Stimulated activated CD4-positive, alpha-beta T cell treated with anti-CD3 and anti-CD28 coated beads, Interleukin-2, amount 100 ng/mL, for 24 hours (primary cell): ENCODE measurements around the gene INPP5D.

ENCODE experiments used
- DNase-seq, 2 donors: peaks; one replicate each; pipeline ENCODE4 v3.0.0-alpha.2; 2020

INPP5D gene

DNA sequence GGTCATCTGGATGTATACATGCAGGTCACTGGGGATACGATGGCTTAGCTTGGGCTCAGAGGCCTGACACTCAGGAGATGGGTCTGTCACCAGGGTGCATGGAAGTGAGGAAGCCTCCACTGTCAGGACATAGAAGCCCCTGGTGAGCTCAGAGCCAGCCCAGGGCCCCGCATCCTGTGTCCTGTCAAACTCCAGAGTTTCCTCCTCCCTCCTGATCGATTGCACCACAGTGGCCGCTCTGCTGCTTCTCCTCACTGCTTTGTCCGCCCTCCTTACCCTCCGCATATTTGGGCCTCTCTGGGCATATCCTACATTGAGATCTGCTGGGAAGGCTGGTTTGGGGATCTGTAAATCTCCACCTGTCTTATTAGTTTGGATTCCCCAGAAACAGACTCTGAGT, 153.8 kb downstream of the INPP5D start:
- no peak for DNase-seq

DNA sequence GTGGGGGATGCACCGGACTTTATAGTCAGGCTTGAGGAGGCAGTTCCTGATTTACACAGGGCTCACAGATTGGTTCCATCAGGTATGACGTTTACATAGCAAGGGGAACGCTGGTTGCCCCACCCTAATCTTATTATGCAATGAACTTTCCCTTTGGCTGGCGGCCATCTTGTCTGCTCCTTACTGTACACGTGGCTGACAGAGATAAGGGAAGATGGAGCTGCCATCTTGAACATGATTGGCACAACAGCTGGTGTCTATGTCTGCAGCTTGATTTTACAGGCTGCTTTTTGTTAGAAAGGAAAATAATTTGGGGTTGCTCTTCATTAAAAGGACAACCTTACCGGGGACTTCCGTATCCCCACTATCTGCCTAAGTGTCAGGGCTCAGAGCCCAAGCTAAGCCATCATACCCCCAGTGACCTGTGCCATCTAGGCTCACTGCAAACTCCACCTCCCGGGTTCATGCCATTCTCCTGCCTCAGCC, 157.8 kb downstream of the INPP5D start:
- no peak for DNase-seq

DNA sequence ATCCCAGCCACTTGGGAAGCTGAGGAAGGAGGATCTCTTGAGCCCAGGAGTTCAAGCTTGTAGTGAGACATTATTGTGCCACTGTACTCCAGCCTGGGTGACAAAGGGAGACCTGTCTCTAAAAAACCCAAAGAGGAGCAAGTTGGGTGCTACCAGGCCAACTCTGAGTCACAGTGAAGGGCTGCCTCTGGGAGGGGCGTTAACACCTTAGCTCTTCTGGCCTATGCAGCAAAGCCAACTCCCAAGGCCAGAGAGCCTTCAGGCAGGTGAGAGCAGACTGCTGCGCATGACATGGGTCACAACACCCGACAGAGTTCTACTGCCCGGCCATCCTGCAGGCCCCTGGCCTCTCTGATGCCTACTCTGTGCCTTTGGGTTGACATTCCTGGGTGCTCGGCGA, 158.7 kb downstream of the INPP5D start:
- DNase-seq, result no peak

DNA sequence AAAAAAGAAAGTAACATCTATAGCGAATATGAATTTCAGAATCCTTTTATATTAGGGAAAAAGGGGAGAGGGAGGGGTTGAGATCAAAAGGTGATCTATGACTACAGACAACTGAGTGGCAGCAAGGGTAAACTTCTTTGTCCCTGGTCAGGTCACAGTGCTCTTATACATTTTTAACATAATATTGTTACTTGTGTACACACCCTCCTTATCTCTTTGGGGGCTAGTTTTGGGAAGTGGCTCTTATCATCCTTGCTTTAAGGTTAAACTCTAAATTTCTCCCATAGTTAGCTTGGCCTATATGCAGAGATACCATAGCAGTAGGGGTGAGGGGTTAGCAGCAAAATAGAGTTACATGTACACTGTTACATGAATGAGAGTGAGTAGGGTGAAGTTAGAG, 159.7 kb downstream of the INPP5D start:
- DNase-seq, result no peak

DNA sequence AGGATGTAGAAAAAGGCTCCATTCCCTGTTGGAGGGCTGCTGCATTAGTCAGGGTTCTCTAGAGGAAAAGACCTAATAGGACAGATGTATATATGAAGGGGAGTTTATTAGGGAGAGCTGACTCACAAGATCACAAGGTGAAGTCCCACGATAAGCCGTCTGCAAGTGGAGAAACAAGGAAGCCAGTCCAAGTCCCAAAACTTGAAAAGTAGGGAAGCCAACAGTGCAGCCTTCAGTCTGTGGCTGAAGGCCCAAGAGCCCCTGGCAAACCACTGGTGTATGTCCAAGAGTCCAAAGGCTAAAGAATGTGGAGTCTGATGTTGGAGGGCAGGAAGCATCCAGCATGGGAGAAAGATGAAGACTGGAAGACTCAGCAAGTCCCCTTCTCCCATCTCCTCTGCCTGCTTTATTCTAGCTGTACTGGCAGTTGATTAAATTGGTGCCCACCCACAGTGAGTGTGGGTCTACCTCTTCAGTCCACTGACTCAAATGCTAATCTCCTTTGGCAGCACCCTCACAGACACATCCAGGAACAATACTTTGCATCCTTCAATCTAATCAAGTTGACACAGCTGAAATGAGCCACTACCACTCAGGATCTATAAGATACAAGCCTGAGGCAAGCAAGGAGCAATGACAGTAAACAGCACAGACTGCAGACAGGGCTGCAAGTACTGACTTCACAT, 161.4 kb downstream of the INPP5D start:
- no peak for DNase-seq

DNA sequence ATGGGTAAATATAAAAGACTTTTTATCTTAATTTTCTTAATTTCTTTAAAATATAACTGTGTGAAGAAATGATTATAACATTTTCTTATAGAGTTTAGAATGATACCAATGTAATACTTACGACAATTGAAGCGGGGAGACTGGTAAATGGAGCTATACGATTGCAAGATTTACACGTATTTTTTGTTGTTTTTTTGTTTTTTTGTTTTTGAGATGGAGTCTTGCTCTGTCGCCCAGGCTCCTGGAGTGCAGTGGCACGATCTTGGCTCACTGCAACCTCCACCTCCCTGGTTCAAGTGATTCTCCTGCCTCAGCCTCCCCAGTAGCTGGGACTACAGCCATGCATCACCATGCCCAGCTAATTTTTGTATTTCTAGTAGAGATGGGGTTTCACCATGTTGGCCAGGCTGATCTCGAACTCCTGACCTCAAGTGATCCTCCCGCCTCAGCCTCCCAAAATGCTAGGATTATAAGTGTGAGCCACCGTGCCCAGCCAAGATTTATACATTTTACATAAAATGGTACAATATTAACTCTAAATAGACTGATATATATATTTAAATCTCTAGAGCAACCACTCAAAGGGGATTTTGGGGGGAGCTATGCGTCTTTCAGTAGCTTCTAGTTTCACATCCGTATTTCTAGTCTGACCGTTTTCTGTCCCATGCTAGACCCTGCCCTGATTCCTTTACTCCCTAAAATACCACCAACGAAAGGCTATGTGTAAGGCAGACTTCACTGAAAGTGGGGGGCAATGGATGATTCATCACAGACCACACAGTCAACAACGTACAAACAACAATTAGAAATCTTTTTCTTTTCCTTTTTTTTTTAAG, 163.1 kb downstream of the INPP5D start:
- no peak for DNase-seq

DNA sequence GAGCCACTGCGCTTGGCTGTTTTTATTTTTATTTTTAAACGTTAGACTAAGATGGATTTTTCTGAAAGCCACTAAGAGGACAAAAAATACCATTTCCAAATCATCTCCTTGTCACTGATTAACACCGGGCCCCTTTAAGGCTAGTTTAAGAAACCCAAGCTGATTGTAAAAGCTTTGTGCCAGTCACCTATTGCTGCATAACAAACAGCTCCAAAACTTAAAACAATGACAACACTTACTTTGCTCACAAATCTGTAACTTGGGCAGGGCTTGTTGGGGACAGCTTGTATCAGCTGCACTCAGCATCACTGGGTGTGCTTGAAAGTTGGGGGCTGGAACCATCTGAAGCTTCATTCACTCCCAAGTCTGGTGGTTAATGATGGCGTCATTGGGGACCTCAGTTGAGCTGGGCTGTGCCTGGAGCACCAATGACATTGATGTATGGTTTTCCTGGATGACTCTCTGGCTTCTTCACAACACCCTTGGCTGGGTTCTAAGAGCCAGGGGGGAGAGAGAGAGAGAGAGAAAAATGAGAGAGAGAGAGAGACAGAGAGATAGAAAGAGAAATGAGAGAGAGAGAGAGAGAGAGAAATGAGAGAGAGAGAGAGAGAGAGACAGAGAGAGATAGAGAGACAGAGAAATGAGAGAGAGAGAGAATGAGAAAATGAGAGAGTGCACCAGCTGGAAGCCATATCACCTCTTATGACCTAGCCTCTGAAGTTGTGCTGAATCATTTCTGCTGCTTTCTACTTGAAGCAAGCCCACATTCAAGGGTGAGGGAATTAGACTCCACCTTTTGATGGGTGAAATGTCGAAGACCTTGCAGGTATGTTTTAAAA, 165.3 kb downstream of the INPP5D start:
- no peak for DNase-seq

DNA sequence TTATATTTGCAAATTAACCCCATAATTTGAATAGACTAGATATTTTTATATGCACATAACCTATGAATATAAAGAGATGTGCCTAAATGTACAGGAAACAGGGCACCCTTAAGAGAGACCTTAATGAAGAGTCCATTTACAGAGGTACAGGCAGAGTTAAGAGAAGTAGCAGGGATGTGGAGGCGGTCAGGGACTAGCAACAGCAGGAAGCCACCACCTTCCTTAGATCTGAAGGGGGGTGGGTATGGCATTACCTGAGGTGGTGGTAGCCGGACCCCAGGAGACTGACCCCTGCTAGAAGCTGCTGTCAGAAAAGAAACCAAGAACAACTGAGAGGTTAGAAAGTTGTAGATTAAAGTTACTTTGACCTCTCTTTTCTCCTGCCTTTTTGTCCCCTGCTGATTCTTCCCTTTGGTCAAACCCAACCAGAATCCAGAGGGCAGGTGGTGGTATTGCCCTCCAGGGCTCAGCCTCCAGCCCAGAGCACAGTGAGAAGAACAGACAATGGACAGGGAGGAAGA, 166.4 kb downstream of the INPP5D start:
- no peak for DNase-seq

DNA sequence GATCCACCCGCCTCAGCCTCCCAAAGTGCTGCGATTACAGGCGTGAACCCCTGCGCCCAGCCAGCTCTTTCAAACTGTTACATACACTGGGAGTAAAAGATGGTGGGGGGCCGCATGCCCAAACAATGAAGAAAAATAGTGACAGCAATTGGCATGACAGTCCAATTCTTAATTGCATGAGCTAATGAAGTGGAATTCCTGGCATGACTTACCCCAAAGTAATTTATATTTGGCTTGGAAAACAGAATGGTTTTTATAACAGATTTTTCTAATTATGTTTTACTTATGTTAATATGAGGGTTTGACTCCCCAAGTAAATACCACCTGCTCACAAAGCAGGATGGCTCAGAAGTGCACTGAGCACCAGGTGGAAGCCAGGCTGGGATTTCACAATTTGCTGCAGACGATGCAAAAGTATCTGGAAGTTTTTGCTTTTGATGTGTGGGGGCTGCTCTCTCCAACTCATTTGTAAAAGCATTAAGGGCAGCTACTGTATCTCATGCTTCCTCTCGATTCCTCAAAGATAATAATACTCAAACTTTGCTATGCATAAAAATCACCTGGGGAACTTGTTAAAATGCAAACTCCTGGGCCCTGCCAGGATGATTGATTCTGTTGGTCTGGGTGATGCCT, 167.3 kb downstream of the INPP5D start:
- DNase-seq, result no peak

DNA sequence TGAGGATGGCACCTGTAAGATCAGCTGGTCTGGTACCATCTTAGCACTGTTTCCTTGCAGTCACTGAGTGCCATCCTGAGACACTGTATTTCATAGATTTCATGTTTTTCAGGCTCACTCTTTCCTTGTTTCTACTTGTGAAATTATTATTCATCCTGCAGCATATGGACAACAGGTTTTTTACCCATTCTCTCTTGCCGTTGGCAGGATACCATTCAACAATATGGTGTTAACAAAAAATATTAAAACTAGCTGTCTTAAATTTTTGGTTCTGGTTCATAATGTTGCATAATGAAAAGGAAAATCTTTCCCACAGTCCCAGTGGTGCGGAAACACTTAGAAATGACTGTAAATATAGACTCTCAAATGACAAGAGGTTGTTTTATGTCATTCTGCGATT, 168.2 kb downstream of the INPP5D start:
- no peak for DNase-seq

DNA sequence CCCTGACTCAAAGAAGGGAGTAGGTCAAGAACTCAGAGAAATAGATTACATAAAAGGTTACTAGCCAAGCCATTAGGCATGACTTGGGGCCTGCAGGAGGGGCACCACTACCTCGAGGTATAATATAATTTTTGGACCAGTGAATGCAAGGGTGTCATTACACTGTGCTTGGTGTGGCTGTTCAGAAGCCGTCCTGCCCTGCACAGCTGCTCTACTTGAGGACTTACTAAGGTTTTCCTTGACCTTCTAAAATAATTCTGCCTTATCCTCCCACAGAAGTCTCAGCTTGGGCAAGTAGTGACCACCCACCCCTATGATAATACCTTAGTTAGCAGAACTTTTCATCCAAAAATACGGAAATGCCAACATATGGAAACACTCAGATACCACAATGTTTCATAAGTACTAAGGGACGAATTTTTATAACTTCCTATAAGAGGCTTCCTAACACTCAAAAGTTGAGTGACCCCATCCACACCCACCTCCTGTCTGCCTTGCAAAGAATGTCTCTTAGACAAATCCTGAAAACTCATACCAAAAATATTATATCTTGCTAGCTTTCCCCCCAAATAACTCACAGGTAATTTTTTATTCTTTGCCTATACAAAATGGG, 173.6 kb downstream of the INPP5D start:
- no peak for DNase-seq

DNA sequence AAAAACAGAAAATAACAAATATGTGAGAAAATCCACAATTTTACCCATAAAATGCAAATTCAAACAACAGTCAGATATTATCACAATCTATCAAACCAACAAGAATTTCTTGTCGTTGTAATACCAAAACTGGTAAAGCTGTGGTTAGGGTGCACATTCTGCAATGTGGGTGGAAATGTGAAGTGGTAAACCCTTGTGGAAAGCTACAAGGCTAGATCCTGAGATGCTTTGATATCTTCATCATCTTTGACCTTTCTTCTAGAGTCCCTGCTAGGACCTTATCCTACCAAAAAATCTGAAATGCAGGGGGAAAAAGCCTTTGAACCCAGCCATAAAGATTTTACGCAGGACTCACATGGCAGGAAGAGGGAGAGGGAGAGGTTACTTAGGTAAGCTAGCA, 174.1 kb downstream of the INPP5D start:
- no peak for DNase-seq

DNA sequence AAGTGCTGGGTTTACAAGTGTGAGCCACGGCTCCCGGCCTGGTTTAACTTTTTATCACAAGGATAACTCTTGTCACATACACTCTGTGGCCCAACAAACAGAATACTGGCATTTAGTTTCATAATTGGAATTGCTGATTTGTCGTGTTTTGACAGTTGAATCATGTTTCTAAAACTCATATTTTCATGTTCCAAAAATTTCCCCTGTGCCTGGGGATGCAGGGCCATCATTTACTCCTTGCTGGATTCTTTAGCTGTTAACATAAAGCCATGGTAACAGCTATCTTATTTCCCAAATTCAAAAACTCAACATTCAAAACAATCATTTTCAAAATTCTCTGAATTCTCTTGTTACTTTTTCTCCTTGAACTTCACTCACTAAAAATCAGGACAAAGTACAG, 174.9 kb downstream of the INPP5D start:
- DNase-seq, result no peak

DNA sequence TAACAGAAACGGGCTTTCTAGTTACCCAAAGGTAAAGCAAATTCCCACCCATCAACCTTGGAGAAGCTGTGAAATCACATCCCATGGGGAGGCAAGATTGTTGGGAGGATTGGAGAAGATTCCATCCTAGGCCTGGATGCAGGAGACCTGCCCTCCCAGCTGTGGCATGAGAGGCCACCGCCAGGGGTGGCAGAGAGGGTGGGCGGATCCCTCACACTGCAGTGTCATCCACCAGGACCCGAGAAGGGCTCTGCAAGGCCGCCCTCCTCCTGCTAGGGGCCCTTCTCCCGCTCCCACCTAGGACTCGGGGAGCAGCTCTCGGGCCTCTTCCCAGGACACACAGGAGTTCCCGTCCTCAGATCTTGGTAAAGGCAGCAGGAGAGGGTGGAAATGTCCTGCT, 175.8 kb downstream of the INPP5D start:
- DNase-seq, result no peak

DNA sequence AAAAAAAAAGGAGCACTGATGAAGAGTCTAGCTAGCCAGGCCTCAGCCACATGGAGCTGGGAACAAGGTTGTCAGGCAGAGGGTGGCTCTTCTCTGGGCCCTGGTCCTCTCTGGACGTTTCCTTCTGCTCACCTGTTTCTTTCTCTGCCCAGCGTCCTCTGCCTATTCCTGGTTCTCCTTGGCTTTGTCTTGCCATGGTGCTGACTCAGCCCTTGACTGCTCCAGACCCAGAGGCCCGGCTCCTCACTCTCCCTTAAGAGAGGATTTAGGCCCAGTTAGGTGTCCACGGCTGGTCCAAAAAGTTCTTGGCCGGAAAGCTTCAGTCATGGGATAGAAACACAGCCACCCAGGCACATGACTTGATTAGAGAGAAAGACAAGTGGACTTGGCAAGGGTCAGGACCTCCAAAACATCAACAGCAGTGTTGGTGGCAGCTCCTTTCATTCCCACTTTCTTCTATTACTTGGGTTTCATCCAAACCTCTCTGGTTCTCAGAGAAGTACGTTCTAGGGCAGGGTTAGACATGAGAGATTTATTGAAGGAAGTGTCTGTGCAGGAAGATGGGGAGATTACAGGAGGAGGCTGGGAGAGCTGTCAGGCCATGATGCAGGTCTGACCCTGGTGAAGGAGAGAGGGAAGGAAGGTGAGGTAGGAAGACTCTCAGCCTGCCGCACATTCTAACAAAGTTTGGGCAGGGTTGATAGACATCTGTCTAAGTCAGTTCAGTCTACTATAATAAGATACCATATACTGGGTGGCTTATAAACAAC, 176.9 kb downstream of the INPP5D start:
- DNase-seq, result no peak

DNA sequence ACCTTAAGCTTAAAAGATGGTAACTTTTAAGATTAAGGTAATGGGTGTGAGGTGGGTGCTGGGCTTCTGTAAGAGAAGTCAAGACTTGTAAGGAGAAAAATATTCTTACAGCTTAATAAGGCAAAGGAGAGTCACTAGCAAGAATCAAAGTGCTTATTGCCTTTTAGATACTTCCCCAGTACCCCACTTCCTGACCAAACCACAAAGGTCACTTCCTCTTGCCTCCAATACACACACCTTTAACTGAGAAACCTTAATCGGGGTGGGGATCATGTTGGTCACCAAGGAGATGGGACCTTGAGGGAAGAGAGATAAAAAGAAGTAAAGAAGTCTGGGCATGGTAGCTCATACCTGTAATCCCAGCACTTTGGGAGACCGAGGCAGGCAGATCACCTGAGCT, 180.8 kb downstream of the INPP5D start:
- no peak for DNase-seq

DNA sequence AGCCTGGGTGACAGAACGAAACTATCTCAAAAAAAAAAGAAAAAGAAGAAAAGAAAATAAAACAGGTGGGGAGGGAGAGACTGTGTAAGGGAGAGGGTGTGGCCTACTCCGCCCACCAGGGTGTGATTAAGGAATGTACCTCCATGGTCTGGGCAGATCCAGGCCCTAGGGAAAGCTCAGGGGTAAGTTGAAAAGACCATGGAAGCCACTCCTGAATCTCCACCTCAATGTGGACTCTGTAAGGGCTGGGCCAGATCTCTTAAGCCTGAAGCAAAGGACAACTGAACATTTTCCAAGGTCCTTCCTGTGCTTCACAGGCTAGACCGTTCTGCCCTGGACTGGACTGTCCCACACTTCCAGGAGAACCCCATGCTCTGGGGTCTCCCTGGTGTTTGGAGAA, 181.7 kb downstream of the INPP5D start:
- no peak for DNase-seq

DNA sequence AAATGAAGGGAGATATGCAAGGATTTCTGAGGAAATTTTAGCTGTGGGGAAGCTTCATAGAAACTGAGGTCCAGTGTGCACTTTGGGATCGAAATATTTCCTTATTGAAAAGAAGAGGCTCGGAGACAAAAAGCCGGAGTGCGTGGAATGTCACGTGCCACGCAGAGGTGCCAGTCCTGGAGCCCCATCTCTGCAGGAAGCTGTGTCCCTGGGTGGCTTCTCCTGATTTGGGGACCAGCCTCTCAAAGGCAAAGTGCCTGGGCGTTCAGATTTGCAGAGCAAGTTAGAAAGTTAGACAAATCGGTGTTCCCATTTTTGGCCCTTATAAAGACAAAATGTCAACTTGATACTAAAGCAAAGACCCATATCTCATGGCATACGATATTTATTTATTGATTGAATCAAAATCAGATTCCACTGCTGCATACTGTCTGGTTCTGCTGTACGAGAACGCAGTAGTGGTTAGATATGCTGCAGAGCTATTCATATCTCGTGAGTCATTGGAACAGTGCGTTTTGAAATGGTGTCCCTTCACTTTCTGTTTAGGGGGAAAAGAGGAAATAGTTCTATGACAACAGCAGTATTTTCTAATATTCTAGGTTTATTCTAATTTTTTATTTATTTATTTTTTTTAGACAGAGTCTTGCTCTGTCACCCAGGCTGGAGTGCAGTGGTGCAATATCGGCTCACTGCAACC, 182.2 kb downstream of the INPP5D start:
- no peak for DNase-seq

DNA sequence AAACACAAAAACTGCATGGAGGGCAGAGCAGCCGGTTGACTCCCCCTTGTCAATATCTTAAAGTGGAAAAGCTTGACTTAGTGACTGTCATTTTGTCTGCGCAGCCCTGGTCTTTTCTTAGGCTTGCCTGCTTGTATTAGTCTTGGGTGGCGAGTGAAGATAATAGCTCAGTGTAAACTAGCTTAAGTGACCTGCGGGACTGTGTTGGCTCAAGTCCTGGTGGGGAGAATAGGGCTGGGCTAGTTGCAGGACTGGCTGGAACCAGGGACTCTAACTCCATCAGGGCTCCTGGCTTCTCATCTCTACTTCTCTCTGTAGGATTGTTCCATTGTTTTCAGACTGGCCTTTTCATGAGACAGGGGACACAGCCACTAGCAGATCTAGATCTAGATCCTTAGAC, 183.2 kb downstream of the INPP5D start:
- no peak for DNase-seq

DNA sequence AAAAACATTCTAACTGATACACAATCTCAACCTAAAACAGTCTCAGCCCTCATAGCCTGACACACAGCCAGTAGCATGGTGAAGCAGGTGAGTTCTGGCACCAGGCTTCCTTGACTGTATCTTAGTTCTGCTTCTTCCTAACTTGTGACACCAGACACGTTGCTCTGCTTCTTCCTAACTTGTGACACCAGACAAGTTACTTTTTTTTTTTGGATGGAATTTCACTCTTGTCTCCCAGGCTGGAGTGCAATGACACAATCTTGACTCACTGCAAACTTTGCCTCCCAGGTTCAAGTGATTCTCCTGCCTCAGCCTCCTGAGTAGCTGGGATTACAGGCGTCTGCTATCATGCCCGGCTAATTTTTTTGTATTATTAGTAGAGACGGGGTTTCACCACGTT, 184.7 kb downstream of the INPP5D start:
- no peak for DNase-seq

DNA sequence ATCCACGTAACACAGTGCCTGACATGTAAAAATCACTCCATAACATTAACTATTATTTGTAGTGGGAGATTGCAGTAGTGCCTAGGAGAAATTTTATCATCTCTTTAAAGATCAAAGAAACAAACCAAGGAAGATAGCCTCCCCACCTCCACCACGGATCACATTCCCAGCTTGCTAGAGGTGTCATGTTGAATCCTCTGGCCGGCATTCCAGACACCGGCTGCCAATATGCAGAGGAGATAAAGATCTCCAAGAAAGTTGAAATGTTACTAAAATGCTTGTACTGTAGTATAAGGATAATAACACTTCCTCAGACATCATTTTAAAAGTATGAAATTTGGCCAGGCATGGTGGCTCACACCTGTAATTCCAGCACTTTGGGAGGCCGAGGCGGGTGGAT, 185.3 kb downstream of the INPP5D start:
- no peak for DNase-seq
